IMR-90 (cell line): ENCODE results near the gene ZYG11A. TPM values are rescaled to one million over a fixed set of nuclear protein-coding genes. Genes with fewer than 3 reads are reported as not detected.

Source experiments
- ATAC-seq: fragments of 200-7000 bp; cut with Tn5 transposase; 2 replicates; pipeline ENCODE4 v1.9.1; 2020; ENCODE audit warnings: low read depth, mild to moderate bottlenecking, moderate library complexity
- BruUV-seq: library from RNA; stranded (reverse); fragments of 400-500 nt; replicated peaks from 2 replicates; lab custom pipeline; 2021; lab: Mats Ljungman, UMichigan
- CTCF ChIA-PET: fragments of 300-600 bp; formaldehyde crosslinking; extraction: SDS; loops from one replicate; lab custom pipeline; 2021; ENCODE audit warnings: antibody characterized with exemption; lab: Yijun Ruan, JAX
- POLR2A ChIA-PET: fragments of 300-600 bp; sonication (Branson Sonifier 250); formaldehyde crosslinking; loops from one replicate; lab custom pipeline; 2022; ENCODE audit warnings: antibody characterized with exemption; ENCODE audit not compliant: unreplicated experiment; lab: Charles Lee
- DNase-seq: peaks from one replicate; pipeline ENCODE4 v3.0.0; 2013
- H2AFZ ChIP-seq: replicated peaks from 2 replicates; pipeline ENCODE3; 2013; ENCODE audit warnings: low read length, mild to moderate bottlenecking; ENCODE audit not compliant: poor library complexity
- H2AK5ac ChIP-seq: 2 replicates; pipeline ENCODE4 v1.6.1; 2013; ENCODE audit warnings: low read depth, low read length, inconsistent platforms
- H2AK9ac ChIP-seq: replicated peaks from 2 replicates; pipeline ENCODE3; 2013; ENCODE audit warnings: mild to moderate bottlenecking, low read depth, low read length, moderate library complexity; ENCODE audit not compliant: poor library complexity
- H2BK120ac ChIP-seq: 2 replicates; pipeline ENCODE4 v1.6.1; 2013; ENCODE audit warnings: low read depth, low read length, inconsistent platforms
- H2BK15ac ChIP-seq: 3 replicates; pipeline ENCODE4 v1.6.1; 2013; ENCODE audit warnings: low read depth, low read length, inconsistent platforms
- H2BK20ac ChIP-seq: 2 replicates; pipeline ENCODE4 v1.6.1; 2013; ENCODE audit warnings: low read depth, mild to moderate bottlenecking, inconsistent platforms, low read length, moderate library complexity
- H2BK5ac ChIP-seq: 2 replicates; pipeline ENCODE4 v1.6.1; 2013; ENCODE audit warnings: mild to moderate bottlenecking, low read depth, low read length, inconsistent platforms; ENCODE audit not compliant: poor library complexity, severe bottlenecking
- H3K14ac ChIP-seq: replicated peaks from 2 replicates; pipeline ENCODE4 v1.6.1; 2013; ENCODE audit warnings: low read depth, low read length, inconsistent platforms
- H3K18ac ChIP-seq: 2 replicates; pipeline ENCODE4 v1.6.1; 2013; ENCODE audit warnings: low read depth, low read length, control low read depth
- H3K23ac ChIP-seq: 2 replicates; pipeline ENCODE4 v1.6.1; 2013; ENCODE audit warnings: low read depth, low read length, inconsistent platforms
- H3K27ac ChIP-seq: 2 replicates; pipeline ENCODE4 v1.5.1; 2013; ENCODE audit warnings: mild to moderate bottlenecking, control low read depth, low read length; ENCODE audit not compliant: insufficient read depth
- H3K27me3 ChIP-seq: 2 replicates; pipeline ENCODE4 v1.6.1; 2013; ENCODE audit warnings: low read length; ENCODE audit not compliant: control insufficient read depth, insufficient read depth
- H3K36me3 ChIP-seq: 2 replicates; pipeline ENCODE4 v1.6.1; 2013; ENCODE audit warnings: low read length, mixed read lengths; ENCODE audit not compliant: control insufficient read depth, insufficient read depth
- H3K4ac ChIP-seq: 2 replicates; pipeline ENCODE4 v1.6.1; 2013; ENCODE audit warnings: low read depth, low read length, inconsistent platforms
- H3K4me1 ChIP-seq: 2 replicates; pipeline ENCODE4 v1.6.1; 2013; ENCODE audit warnings: low read length, mixed read lengths; ENCODE audit not compliant: control insufficient read depth, insufficient read depth
- H3K4me2 ChIP-seq: 2 replicates; pipeline ENCODE4 v1.6.1; 2013; ENCODE audit warnings: low read depth, mild to moderate bottlenecking, control low read depth, low read length, moderate library complexity
- H3K4me3 ChIP-seq: 2 replicates; pipeline ENCODE4 v1.5.1; 2013; ENCODE audit warnings: low read depth, mild to moderate bottlenecking, control low read depth, low read length, moderate library complexity; ENCODE audit not compliant: insufficient read depth
- H3K56ac ChIP-seq: 2 replicates; pipeline ENCODE4 v1.6.1; 2013; ENCODE audit warnings: low read length, inconsistent platforms; ENCODE audit not compliant: insufficient read depth; ENCODE audit errors: extremely low read depth
- H3K79me1 ChIP-seq, 2 experiments: 2 replicates each; pipeline ENCODE4 v1.6.1; 2013; ENCODE audit warnings: low read length in 2 of 2, inconsistent platforms in 1 of 2, low read depth in 1 of 2
- H3K9ac ChIP-seq: 2 replicates; pipeline ENCODE4 v1.6.1; 2013; ENCODE audit warnings: low read depth, low read length, control low read depth
- H3K9me1 ChIP-seq: 2 replicates; pipeline ENCODE4 v1.6.1; 2013; ENCODE audit warnings: low read length, inconsistent platforms; ENCODE audit not compliant: insufficient read depth
- H3K9me3 ChIP-seq: 2 replicates; pipeline ENCODE4 v1.6.1; 2013; ENCODE audit warnings: low read length; ENCODE audit not compliant: control insufficient read depth, insufficient read depth
- H4K20me1 ChIP-seq: 2 replicates; pipeline ENCODE4 v1.6.1; 2013; ENCODE audit warnings: low read length, inconsistent platforms; ENCODE audit not compliant: insufficient read depth
- H4K5ac ChIP-seq: 2 replicates; pipeline ENCODE4 v1.6.1; 2013; ENCODE audit warnings: mild to moderate bottlenecking, low read depth, low read length, control low read depth
- H4K8ac ChIP-seq, 2 experiments: 2 replicates each; pipeline ENCODE4 v1.6.1; 2013; ENCODE audit warnings: low read depth in 2 of 2, low read length in 2 of 2, control low read depth in 1 of 2, inconsistent platforms in 1 of 2
- H4K91ac ChIP-seq: 2 replicates; pipeline ENCODE4 v1.6.1; 2013; ENCODE audit warnings: low read depth, low read length, inconsistent platforms; ENCODE audit not compliant: insufficient read depth
- CEBPB ChIP-seq: IDR thresholded peaks from 2 replicates; pipeline ENCODE4 v1.6.1; 2012; ENCODE audit warnings: low read depth, low read length, improper control_type of control experiment
- CTCF ChIP-seq: conservative IDR thresholded peaks from 2 replicates; pipeline ENCODE4 v1.5.1; 2012; ENCODE audit warnings: mild to moderate bottlenecking, low read depth, low read length, improper control_type of control experiment
- ELK1 ChIP-seq: fragments of 150-350 bp; IDR thresholded peaks from 2 replicates; pipeline ENCODE4 v1.6.1; 2016; ENCODE audit warnings: low read depth, mild to moderate bottlenecking, low read length, moderate library complexity, borderline replicate concordance
- FOS ChIP-seq: fragments of 150-350 bp; IDR thresholded peaks from 2 replicates; pipeline ENCODE4 v1.6.1; 2016; ENCODE audit warnings: low read depth, low read length
- MAFK ChIP-seq: IDR thresholded peaks from 2 replicates; pipeline ENCODE4 v1.6.1; 2012; ENCODE audit warnings: low read depth, low read length, improper control_type of control experiment
- MAZ ChIP-seq: IDR thresholded peaks from 2 replicates; pipeline ENCODE4 v1.6.1; 2012; ENCODE audit warnings: low read depth, mild to moderate bottlenecking, low read length, improper control_type of control experiment, moderate library complexity, borderline replicate concordance
- NFE2L2 ChIP-seq: fragments of 150-350 bp; IDR thresholded peaks from 2 replicates; pipeline ENCODE4 v1.6.1; 2016; ENCODE audit warnings: low read depth, mild to moderate bottlenecking, low read length
- POLR2A ChIP-seq: IDR thresholded peaks from 2 replicates; pipeline ENCODE4 v1.6.1; 2012; ENCODE audit warnings: mild to moderate bottlenecking, low read depth, low read length
- RAD21 ChIP-seq: IDR thresholded peaks from 2 replicates; pipeline ENCODE4 v1.6.1; 2012; ENCODE audit warnings: low read length, improper control_type of control experiment
- RCOR1 ChIP-seq: IDR thresholded peaks from 2 replicates; pipeline ENCODE4 v1.6.1; 2012; ENCODE audit warnings: mild to moderate bottlenecking, low read length, improper control_type of control experiment; ENCODE audit not compliant: insufficient replicate concordance
- RFX5 ChIP-seq: IDR thresholded peaks from 2 replicates; pipeline ENCODE4 v1.8.0; 2012; ENCODE audit warnings: low read depth, mild to moderate bottlenecking, low read length, moderate library complexity
- SMC3 ChIP-seq: fragments of 150-350 bp; IDR thresholded peaks from 2 replicates; pipeline ENCODE4 v1.6.1; 2016; ENCODE audit warnings: low read depth, mild to moderate bottlenecking, antibody characterized with exemption, low read length, moderate library complexity
- USF2 ChIP-seq: fragments of 150-350 bp; IDR thresholded peaks from 2 replicates; pipeline ENCODE4 v1.6.1; 2017; ENCODE audit warnings: mild to moderate bottlenecking, antibody characterized with exemption, low read length, low read depth
- WGBS, 2 experiments: methylation state at CpG; one replicate each; pipeline versions ENCODE4 v1.1.5 to v1.1.7; 2013; ENCODE audit warnings: missing lambda C conversion rate in 2 of 2; ENCODE audit not compliant: insufficient read length in 1 of 2; ENCODE audit errors: extremely low coverage in 2 of 2; 5-methylcytosine and 5-hydroxymethylcytosine counted together
- dilution Hi-C: fragments of 300-500 bp; cut with HindIII; formaldehyde crosslinking; loops from one replicate; pipeline ENCODE4 v1.14.3; 2018; ENCODE audit warnings: low sequenced_read_pairs; ENCODE audit not compliant: unreplicated experiment
- in situ Hi-C: fragments of 300-500 bp; cut with MboI; formaldehyde crosslinking; loops from 3 replicates; pipeline ENCODE4 v1.14.3; 2019; ENCODE audit warnings: low sequenced_read_pairs, inconsistent platforms, mixed read lengths
- intact Hi-C: fragments of 100-400 bp; cut with micrococcal nuclease; formaldehyde crosslinking; loops from 2 replicates; pipeline ENCODE4 v1.10.0; 2022
- polyA plus RNA-seq, 3 experiments: library from polyadenylated mRNA; depleted of rRNA; stranded (reverse); fragments of >200 nt; gene quantifications; 2 replicates each; pipeline ENCODE4 v1.2.3, GENCODE V29; 2012; ENCODE audit warnings: low replicate concordance in 1 of 3
- total RNA-seq: library from RNA; depleted of rRNA; stranded (reverse); fragments of >200 nt; gene quantifications from 2 replicates; pipeline ENCODE4 v1.2.3, GENCODE V29; 2012

ZYG11A gene
- total and polyA plus RNA-seq, 2 of the 4 experiments (the other 2 are of a cell fraction) = 0.63 to 2.0 TPM

GRCh38 chr1:52915855-52916220, 73.3 kb downstream of the ZYG11A start:
- Histone ChIP-seq H3K4me3 (no peak overlapping the region), H3K9me1 (peaks cover 3% of the 10 kb centered on the region), H2AK5ac (no peak overlapping the region), H3K27me3 (no peaks in the 10 kb centered on the region), H3K23ac (no peak overlapping the region), H2BK120ac (no peak overlapping the region), H3K56ac (no peak overlapping the region), H4K20me1 (no peaks in the 10 kb centered on the region), H3K18ac (no peak overlapping the region), H3K4me1 (no peaks in the 10 kb centered on the region; the same call in 1 of the 2 replicates), H2AK9ac (no peak overlapping the region), H2BK5ac (no peak overlapping the region), H2BK20ac (no peak overlapping the region), H3K27ac (no peak overlapping the region), H3K14ac (no peak overlapping the region), H3K79me1 (peaks cover 0 to 3% of the 10 kb centered on the region in 2 experiments; a peak in 2 of 4 replicates), H2AFZ (no peak overlapping the region), H3K4me2 (no peak overlapping the region), H4K8ac (no peak overlapping the region), H3K9ac (no peak overlapping the region), H3K9me3 (no peaks in the 10 kb centered on the region), H3K4ac (no peak overlapping the region), H3K36me3 (0 out of 2 replicates have a peak, but pooled peaks cover 2% of the 10 kb centered on the region), H4K91ac (no peak overlapping the region), H4K5ac (no peak overlapping the region), H2BK15ac (no peak overlapping the region)
- in situ Hi-C loops = no loop called here
- BruUV-seq = no TSS peak
- ChIA-PET POLR2A (no interaction called here), CTCF (no interaction called here)
- DNase-seq (no peak), ATAC-seq (no peak)
- WGBS, 2 experiments = 88% methylated on average over 4 of the region's 7 CpGs; no CpG with 5 or more reads in 1 of the 2 experiments
- TF ChIP-seq FOS = no peak
- no peak for TF ChIP-seq NFE2L2
- TF ChIP-seq SMC3 = no peak
- no peak for TF ChIP-seq POLR2A
- no peak for TF ChIP-seq CTCF
- TF ChIP-seq ELK1 = no peak
- no peak for TF ChIP-seq MAZ
- TF ChIP-seq RFX5 = no peak
- TF ChIP-seq USF2 = no peak
- TF ChIP-seq CEBPB = no peak
- TF ChIP-seq MAFK = no peak
- no peak for TF ChIP-seq RCOR1
- no peak for TF ChIP-seq RAD21
- intact Hi-C loops = no loop called here
- dilution Hi-C loops = no loop called here
